ENCODE measurements around the gene DEAF1.
A peak's percentile ranks its signal among the peaks of the same experiment; 100 is the strongest.
"Not testable (repeated sequence)": the region's sequence is repeated elsewhere in the genome, so short reads cannot be mapped to it uniquely, and the experiment has no call there.

Gene DEAF1

GRCh38 chr11:699116-699508, 4.1 kb upstream of the DEAF1 start:
- no peak for DNase-seq

DNA sequence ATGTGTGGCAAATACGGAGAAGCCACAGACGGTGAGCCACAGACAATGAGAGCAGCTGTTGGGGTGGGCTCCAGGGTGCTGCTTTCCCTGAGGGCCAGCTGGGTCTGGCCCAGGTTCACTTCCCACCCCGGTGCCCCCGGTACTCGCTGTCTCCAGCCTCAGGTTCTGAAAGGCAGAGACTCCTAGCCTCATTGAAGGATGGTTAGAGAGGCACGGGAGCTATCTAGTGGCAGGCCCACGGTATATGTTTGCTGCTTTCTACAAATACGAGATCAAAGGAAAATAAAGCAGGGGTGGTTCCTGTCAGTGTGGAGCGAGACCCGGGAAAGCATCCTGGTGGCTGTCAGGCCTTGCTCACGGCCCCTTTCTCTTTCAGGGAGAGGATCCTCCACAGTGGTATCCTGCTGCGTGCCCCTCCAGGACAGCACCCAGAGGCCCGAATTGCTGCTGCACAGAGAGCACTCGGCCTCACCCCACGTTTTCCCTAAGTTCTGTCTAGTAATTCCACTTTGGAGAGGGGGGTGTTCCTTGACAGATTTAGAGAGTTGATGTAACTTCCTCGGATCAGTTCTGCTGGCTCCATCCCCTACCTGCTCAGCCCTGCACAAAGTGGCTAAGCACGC, 3.6 kb upstream of the DEAF1 start:
- no peak for DNase-seq

- no peak for DNase-seq
Observed at GRCh38 chr11:697811-698311, 2.8 kb upstream of the DEAF1 start.

DNA sequence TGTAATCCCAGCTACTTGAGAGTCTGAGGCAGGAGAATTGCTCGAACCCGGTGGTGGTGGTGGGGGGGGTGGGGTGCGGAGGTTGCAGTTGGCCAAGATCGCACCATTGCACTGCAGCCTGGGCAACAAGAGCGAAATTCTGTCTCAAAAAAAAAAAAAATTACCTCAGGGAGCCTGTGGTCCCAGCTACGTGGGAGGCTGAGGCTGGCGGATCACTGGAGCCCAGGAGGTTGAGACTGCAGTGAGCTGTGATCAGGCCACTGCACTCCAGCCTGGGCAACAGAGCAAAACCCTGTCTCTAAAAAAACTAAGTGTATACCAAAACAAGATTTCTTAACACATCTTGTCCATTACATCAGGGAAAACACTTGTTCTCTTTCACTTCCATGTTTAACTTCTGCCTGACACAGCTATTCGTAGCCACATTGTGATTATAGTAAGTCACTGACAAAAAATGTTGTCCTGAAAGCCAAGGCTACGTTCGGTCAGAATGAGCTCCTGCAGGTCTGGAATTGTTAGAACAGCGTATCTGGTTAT, 2.0 kb upstream of the DEAF1 start:
- no peak for DNase-seq

DNA sequence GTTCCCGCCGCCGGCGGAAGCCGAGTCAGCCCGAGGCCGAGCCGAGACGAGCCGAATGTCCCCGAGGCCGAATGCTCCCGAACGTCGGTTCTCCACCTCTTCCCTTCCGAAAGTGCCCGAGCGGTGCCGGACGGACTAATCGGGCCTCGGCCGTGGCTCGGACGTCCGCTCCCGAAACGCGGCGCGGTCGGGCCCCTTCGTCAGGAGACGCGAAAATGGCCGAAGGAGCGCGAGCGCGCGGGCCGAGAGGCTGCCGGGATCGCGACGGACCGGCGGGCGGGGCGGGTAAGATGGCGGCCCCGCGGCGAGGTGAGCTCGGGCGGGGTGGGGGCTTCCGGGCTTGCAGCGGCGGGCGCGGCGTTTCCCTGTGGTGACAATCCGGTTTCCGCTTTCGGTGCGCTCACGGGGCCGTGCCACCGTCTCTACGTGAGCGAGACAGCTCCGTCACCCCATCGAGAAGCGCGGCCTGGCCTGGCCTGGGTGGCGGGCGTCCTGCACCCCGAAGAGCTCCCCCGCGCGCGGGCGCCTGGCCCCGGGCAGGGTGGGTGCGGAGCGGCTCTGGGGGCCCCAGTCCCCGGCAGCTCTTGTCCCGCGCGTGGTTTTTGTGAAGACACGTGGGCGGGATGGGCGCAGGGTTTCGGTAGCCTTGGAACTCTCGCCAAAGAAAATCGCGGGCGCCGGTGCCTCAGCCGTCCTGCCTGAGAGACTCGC, 671 bp upstream of the DEAF1 start, which contains the start of gene TMEM80:
Gene TMEM80 (plus strand): TSS at position 279 of the 711 bp plus-strand sequence. CDS start 12 bp downstream, at position 291.
- peak; percentile 98 for DNase-seq

DNA sequence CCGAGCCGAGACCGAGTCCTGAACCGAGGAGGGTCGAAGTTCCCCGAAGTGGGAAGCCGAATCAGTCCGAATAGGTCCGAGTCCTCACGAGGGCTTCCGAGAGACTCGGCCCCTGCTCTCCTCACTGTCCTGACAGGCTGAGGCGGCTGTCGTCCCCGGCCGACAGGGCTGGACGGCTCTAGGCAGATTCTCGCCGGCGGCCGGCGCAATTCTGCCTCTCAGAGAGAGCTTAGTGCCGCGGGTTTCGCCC, 191 bp upstream of the DEAF1 start:
- no peak for DNase-seq

GRCh38 chr11:693887-694562, 997 bp downstream of the DEAF1 start:
- no peak for DNase-seq

- DNase-seq = no peak
Observed at GRCh38 chr11:693415-693831, 1.6 kb downstream of the DEAF1 start.

DNA sequence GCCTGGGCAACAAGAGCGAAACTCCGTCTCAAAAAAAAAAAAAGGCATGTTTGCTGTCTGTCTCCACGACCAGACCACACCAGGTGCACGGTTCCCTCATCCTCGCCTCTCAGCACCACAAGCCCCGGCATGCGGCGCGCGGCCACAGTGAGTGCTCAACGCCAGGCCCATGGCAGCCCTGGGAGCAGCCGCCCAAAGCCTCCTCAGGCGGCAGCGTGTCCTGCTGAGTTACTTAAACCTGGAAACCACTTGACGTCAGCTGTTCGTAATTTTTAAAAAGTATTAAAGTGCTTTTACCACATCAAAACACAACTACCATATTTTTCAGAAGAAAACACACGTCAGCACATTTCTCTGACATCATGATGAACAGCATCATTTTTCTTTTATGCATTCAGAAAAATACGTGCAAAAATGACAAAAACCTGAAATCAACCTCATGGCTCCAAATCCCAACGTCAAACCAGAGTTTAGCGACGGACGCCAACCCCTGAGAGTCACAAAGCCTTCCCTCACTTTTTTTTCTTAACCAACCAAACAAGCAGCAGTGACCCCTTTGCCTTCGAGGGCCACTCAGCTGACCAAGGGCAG, 2.1 kb downstream of the DEAF1 start:
- no peak for DNase-seq

DNA sequence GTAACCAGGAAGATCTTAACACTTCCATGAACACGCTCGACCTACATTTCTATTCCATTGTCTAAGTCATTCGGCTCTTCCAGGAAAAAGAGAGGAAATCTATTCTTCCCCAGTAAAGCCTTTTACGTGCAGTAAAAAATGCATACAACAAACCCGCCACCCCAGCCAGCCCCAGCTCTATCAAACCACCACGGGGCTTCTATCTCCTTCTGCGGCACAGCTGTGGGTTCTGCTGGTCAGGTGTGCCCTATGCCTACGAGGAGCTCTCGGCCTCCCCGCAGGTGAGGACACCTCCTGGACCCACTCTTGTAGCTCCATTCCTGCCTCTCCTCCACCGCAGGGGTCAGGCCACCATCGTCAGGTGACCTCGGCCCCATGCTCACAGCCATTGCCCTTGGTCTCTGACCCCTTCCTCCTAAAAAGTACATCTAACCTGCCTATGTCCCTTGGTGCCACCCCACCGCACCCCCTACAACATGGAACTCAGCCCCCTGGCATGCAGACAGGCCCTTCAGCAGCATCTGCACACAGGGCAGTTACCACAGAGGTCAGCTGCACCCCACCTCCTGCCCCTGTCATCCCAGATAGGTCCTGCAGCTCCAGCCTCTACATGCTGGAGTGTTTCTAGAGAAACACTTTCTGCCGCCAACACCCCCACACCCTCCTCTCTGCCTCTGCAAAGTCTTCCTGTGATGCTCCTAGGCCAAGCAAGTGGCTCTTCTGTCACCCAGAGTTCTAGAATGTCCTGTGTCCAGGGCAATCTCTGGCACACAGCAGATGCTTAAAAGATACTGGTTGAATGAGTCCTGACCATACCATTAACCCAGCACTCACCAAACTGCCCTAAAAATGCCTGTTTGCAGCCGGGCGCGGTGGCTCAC, 3.1 kb downstream of the DEAF1 start:
- DNase-seq = no peak

- DNase-seq = no peak
Observed at GRCh38 chr11:690738-691633, 4.0 kb downstream of the DEAF1 start.

- DNase-seq = not testable (repeated sequence)
Observed at GRCh38 chr11:690244-690643, 4.8 kb downstream of the DEAF1 start.

- DNase-seq = no peak
Observed at GRCh38 chr11:689625-690024, 5.4 kb downstream of the DEAF1 start.

DNA sequence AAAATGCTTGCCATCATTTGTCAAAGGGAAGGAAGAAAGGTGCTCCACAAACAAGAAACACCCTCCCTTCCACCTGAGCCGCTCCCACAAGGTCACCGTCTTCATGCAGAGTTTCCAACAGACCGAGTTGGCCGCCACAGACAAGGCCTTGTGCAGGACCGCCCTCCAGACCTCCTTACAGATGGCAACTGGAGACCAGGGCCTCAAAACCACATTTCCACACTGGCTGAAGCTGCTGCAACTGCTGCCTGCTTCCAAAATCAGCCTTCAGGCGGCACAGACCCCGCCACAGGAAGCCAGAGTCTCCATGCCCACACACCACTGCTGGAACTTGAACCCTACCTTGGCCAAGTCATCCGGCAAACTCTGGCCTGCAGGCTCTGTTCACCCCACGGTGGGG, 6.3 kb downstream of the DEAF1 start:
- no peak for DNase-seq

- DNase-seq = no peak
Observed at GRCh38 chr11:687751-688150, 7.3 kb downstream of the DEAF1 start.

GRCh38 chr11:686451-687243, 8.4 kb downstream of the DEAF1 start:
- no peak for DNase-seq

- no peak for DNase-seq
Observed at GRCh38 chr11:680970-681369, 14.1 kb downstream of the DEAF1 start.

GRCh38 chr11:680476-680875, 14.5 kb downstream of the DEAF1 start:
- no peak for DNase-seq

GRCh38 chr11:679271-680207, 15.5 kb downstream of the DEAF1 start:
- no peak for DNase-seq

Measured in NCI-H1092 (cell line).